HL-60 (cell line): ENCODE measurements around the gene DDX27.

Source experiments
- DNase-seq, 2 experiments: peaks; one replicate each; pipeline ENCODE4 v3.0.0-alpha.2; 2010 to 2020; ENCODE audit warnings: low read depth in 1 of 2, low spot score in 1 of 2
- H3K27ac ChIP-seq: fragments of 250-450 bp; sonication (Bioruptor Pico); replicated peaks from 2 replicates; pipeline ENCODE4 v1.5.1; 2020; ENCODE audit warnings: mild to moderate bottlenecking, moderate library complexity
- H3K27me3 ChIP-seq: fragments of 250-450 bp; sonication (Bioruptor Pico); 2 replicates; pipeline ENCODE4 v1.5.1; 2021; ENCODE audit warnings: mild to moderate bottlenecking, moderate library complexity; ENCODE audit not compliant: insufficient read depth, poor library complexity, severe bottlenecking
- H3K4me3 ChIP-seq: replicated peaks from 2 replicates; pipeline ENCODE4 v1.5.1; 2011; ENCODE audit warnings: mild to moderate bottlenecking, control low read depth, low read length; ENCODE audit not compliant: insufficient read depth
- CTCF ChIP-seq: IDR thresholded peaks from one replicate; pipeline ENCODE4 v1.5.1; 2011; ENCODE audit warnings: low read length, control low read depth, inconsistent platforms; ENCODE audit not compliant: insufficient read depth
- GABPA ChIP-seq: IDR thresholded peaks from 2 replicates; pipeline ENCODE4 v1.6.1; 2012; ENCODE audit warnings: low read depth
- POLR2AphosphoS5 ChIP-seq: IDR thresholded peaks from 2 replicates; pipeline ENCODE4 v1.6.1; 2012; ENCODE audit warnings: low read depth
- REST ChIP-seq: IDR thresholded peaks from 2 replicates; pipeline ENCODE4 v1.6.1; 2012; ENCODE audit warnings: low read depth; ENCODE audit not compliant: insufficient replicate concordance
- SPI1 ChIP-seq: IDR thresholded peaks from 2 replicates; pipeline ENCODE4 v1.6.1; 2012; ENCODE audit warnings: low read depth, mild to moderate bottlenecking, borderline replicate concordance

Gene DDX27

GRCh38 chr20:49179368-49180277, 39.6 kb upstream of the DDX27 start:
- no peak overlapping the region for H3K4me3 ChIP-seq
- TF ChIP-seq REST = no peak
- no peak for TF ChIP-seq POLR2AphosphoS5
- TF ChIP-seq SPI1 = no peak
- TF ChIP-seq CTCF = no peak
- TF ChIP-seq GABPA = no peak
- no peak for DNase-seq
- peak overlapping the region; percentile 37 for H3K27ac ChIP-seq
- no peaks in the 10 kb centered on the region for H3K27me3 ChIP-seq

GRCh38 chr20:49181265-49181877, 37.8 kb upstream of the DDX27 start:
- no peak overlapping the region for H3K4me3 ChIP-seq
- H3K27me3 ChIP-seq = no peaks in the 10 kb centered on the region
- no peak for DNase-seq
- TF ChIP-seq CTCF (no peak), REST (no peak), POLR2AphosphoS5 (no peak), SPI1 (no peak), GABPA (no peak)
- no peak overlapping the region for H3K27ac ChIP-seq

- Histone ChIP-seq H3K27ac (no peak overlapping the region), H3K27me3 (no peaks in the 10 kb centered on the region)
Measured at GRCh38 chr20:49183444-49183843, 35.8 kb upstream of the DDX27 start.

More at GRCh38 chr20:49183444-49183843, 35.8 kb upstream of the DDX27 start:
- DNase-seq = no peak
- TF ChIP-seq REST = no peak
- TF ChIP-seq GABPA = no peak
- TF ChIP-seq CTCF = no peak
- TF ChIP-seq SPI1 = no peak
- no peak for TF ChIP-seq POLR2AphosphoS5
- no peak overlapping the region for H3K4me3 ChIP-seq
